ENCODE results near the gene ZNF860.
"Not testable (repeated sequence)": the region's sequence is repeated elsewhere in the genome, so short reads cannot be mapped to it uniquely, and the experiment has no call there.

The ZNF860 gene

DNA sequence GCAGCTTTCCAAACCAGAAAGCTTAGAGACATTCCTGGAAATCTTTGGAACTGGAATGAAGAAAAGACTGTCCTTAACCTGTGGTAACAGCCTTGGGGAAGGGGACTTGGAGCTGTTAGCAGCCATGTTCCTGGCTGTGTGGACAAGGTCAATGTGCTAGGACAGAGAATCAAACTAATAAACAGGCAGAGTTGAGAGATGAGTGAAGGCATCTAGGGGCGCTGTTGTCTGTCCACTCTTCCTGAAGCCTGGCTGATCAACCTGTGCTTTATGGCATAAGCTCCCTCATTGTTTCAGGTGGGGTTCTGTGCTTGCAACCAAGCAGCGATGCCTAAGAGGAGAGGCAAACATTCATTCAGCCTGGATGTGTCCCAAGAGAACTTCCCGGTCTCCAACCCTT is 19.3 kb downstream of the ZNF860 start:
- no peak for DNase-seq

DNA sequence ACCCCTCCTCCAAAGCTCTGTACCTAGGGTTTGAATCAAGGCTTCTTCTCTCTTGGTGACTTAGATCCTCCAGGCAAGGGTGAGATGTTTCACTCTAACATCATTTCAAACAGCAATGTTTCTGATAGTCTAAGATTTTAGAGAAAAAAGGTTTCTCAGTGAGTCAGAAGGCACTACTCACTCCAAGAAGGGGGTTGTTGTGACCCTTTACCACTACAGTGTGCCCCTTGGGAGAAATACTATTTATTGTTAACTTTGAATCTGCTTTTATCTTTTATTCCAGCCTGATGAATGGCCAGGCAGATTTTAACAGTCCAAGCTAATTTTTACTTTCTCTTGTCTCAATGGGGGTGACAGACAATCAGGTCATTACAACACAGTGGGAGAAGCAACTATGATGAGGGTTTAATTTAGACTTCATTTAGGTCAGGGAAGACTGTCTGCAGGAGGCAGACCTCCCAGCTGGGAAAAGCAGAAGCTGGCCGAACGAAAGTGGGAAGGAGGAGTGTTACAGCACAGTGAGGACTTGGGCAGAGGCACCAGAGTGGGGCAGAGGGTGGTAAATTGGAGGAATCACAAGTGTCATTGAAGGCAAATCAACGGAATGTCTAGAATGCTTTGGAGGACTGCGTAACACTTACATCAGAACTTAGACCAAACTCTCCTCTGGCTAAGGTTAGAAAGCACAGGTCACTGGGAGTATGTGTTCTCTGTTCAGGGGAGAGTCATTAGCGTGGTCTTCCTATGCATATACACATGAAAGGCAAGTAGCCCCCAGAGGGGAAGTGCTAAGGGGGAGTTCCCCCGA is 21.2 kb downstream of the ZNF860 start:
- no peak for DNase-seq

DNA sequence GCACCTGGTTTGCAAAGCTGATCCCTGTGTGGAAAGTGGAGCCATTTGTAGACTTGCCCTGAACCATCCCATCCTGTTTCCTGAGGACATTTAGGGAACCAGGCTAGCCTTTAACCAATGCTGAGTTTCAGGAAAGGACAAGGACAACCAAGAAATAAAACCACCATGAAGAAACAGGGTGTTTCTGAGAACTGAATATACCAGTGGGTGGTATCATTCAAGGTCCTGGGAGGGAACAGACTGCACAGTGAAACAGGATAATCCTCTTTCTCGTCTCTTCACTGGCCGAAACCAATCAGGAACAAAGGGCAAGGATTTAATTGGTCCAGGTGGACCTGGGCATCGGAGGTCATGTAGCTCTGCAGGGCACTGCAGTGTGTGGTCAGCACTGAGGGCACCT is 21.8 kb downstream of the ZNF860 start:
- no peak for DNase-seq

DNA sequence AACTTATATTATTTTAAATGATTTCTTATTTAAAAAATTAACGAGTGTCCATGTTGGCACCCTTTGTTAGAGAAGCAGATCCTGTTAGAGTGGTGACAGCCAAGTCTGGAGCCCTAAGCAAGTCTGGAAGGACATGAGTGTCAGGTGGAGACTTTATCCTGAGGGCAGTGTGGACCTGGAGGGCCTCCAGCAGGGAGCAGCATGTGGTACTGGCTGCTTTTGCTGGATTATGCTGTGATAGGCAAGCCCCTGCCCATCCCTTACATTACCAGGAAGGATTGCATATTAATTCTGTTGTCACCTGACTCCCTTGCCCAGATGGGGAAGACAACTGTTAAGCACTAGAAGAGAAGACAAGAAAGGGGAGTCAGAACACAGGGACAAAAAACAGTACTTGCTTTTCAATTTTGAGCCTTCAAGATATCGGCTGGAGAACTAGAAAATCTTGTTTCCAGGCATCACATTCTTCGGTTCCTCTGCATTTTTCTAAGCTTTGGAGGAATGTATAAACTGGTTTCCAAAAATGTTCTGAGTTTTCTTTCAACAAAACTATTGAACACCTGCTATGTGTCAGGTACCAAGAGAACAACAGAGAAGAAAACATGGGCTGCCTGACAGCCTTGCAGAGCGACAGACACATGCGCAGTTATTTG is 22.7 kb downstream of the ZNF860 start:
- no peak for DNase-seq

DNA sequence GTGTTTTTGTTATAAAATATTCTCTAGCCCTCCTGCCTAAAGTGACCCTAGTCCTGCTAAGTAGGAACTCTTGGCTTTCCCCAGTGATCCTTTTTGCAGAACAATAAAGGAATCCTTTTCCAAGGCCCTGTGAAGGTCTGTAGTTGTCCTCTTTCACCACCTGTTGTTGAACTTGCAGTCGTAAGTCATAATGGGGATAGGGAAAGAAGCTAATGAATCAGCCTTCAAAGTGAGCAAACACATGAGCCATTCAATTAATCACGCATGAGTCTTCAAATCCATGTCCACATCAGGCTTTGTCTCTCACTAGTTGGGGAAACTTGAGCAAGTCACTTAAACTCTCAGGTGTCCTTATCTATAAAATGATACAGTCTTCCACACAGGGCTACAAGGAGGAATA is 27.6 kb downstream of the ZNF860 start:
- DNase-seq: no peak

DNA sequence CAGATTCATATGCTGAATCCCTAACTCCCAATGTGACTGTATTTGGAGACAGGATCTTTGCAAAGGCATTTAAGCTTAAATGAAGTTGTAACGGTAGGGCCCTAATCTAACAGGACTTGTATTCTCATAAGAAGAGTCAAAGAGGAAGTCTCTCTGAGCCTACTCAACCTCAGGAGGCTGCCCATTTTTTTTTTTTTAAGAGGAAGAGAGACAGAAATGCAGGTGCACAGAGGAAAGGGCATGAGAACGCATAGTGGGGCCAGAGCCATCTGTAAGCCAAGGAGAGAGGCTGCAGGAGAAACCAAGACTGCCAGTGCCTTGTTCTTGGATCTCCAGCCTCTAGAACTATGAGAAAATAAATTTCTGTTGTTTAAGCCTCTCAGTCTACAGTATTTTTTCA is 28.4 kb downstream of the ZNF860 start:
- no peak for DNase-seq

DNA sequence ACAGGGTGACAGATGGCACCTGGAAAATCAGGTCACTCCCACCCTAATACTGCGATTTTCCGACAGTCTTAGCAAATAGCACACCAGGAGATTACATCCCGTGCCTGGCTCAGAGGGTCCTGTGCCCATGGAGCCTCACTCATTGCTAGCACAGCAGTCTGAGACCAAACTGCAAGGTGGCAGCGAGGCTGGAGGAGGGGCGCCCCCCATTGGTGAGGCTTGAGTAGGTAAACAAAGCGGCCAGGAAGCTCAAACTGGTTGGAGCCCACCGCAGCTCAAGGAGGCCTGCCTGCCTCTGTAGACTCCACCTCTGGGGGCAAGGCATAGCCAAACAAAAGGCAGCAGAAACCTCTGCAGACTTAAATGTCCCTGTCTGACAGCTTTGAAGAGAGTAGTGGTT is 29.1 kb downstream of the ZNF860 start:
- not testable (repeated sequence) for DNase-seq

DNA sequence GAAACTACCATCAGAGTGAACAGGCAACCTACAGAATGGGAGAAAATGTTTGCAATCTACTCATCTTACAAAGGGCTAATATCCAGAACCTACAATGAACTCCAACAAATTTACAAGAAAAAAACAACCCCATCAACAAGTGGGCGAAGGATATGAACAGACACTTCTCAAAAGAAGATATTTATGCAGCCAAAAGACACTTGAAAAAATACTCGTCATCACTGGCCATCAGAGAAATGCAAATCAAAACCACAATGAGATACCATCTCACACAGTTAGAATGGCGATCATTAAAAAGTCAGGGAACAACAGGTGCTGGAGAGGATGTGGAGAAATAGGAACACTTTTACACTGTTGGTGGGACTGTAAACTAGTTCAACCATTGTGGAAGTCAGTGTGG is 34.1 kb downstream of the ZNF860 start:
- not testable (repeated sequence) for DNase-seq

DNA sequence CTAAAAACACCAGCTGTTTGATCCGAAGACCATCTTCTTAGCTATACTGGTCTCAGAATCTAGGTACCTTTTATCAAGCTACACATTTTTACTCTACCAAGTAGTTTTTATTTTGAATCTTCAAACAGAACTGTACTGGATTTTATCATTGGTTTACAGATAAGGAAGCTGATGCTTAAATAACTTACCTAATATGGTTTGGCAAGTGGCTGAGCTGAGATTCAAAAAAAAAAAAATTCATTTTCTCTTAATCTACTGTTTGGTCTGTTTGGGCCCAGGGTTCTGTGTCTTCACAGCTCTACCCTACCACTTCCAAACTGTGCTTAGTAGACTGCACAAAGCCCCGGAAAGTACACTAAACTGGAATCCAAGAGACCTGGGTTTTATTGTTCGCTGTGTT is 35.7 kb downstream of the ZNF860 start:
- no peak for DNase-seq

DNA sequence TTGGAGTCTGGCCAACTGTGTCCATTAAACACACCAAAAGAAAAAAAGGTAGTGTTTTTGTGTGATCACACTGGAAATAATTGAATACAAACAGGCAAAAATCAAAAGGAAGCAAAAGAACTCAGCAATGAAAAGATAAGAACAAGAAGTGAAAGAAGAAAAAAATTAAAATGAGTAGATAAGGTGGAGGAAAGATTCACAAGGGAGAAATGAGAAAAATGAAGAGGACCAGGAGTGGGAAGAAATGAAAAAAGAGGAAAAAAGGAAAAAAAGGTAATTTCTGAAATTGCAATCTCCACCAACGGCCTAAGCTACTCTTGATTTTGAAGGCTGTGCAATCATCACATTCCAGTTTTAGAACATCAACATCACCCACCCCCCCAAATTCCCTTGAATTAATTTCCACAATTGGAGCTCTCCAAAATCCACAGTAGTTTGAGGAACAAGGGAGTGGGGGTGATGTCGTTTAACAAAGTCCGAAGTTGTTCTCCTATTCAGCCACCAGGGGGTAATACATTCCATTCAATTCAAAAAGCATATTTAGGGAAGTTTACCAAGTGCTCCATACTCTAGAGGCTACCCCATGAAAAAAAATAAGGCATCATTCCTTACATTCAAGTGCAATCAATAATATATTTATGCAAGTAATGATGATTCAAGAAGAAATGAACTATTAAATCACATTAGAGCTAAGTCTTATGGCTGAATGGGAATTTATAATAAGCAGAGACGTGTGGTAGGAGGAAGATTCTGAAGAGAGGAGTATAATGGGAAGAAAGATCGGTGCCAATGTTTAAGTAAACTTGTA is 37.4 kb downstream of the ZNF860 start:
- no peak for DNase-seq

DNA sequence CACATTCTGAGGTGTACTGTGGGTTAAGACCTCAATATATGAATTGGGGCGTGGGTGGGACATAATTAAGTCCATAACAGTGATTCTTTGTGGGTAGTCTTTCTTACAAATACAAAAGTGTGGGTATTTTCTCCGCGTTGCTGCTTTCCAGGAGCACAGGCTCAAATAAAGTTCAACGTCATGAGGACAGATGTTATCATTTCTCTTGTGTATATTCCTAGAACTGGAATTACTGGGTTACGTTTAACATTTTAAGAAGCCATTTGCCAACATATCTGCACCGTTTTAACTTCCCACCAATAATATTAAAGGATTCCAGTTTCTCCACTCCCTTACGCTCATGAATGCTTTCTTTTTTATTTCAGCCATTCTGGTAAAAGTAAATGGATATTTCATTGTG is 39.6 kb downstream of the ZNF860 start:
- DNase-seq: no peak

DNA sequence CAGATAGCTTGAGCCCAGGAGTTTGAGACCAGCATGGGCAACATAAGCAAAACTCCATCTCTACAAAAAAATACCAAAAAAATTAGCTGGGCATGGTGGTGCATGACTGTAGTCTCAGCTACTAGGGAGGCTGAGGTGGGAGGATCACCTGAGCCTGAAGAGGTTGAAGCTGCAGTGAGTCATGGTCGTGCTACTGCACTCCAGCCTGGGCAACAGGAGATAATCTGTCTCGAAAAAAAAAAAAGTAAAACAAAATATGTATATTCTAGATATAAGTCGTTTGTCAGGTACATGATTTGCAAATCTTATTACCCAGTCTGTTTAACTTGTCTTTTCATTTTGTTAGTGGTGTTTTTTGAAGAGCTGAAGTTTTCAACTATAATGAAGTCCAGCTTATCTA is 40.2 kb downstream of the ZNF860 start:
- no peak for DNase-seq

DNA sequence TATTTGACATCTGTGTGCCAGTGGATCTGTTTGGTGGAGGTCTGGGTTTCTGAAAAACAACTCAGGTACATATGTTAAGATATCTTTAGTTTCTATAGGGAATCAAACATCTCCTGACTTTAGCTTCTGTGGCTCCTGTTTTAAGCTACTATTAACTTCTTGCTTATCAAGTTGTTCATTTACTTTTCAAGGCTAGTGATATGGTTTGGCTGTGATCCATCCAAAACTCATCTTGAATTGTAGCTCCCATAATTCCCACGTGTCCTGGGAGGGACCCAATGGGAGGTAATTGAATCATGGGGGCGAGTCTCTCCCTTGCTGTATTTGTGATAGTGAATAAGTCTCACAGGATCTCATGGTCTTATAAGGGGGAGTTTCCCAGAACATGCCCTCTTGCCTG is 41.4 kb downstream of the ZNF860 start:
- no peak for DNase-seq

DNA sequence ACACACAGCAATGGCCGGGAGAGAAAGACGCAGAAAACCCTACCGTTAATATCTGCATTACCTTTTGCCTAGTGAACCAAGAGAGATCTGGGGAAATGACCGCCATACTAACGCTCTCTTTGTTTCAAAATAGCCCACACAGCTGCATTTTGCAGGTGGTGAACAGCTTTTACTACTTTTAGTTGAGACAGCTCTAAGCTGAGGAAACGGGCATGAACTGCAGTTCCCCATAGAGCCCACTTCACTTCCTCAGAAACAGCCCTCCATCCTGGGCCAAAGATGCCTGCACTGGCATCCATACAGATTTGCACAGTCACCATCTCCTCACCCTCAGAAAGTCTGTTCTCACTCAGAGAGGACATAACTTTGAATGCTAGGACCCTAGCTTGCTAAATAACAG is 45.0 kb downstream of the ZNF860 start:
- DNase-seq: no peak

DNA sequence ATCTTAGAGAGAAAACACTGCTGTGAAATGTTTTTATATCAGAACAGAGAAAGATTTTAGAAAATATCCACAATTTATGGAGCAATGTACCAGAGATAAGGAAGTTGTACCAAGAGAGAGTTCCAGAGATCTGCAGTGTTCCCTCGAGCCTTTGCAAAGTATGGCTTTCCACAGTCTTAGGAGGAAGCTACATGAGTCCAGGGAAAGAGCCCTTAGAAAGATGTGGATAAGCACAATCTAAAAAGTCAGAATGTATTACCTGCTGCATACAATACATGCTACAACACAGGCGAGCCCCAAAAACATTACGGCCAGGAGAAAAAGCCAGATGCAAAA is 56.4 kb downstream of the ZNF860 start:
- no peak for DNase-seq

DNA sequence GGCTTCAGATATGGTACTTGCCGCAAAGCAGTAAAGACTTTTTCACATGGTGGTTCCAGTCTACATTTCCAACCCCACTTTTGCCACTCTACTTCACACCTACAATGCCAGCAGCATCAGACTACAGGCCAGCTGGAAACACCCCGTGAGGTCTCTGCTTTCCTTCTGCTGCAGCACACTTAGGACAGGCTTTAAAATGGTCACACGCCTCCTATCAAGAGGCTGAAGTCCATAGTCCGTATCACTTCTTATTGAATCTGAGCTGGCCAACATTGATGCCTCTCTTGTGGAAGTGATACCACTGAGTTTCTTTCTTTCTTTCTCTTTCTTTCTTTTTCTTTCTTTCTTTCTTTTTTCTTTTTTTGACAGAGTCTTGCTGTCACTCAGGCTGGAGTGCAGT is 59.8 kb downstream of the ZNF860 start:
- no peak for DNase-seq

Data from CD4-positive, alpha-beta T cell treated with Interleukin-15 for 1 hour (primary cell).